ENCODE data around the gene ZNF70. TPM values are rescaled to one million over a fixed set of nuclear protein-coding genes. Genes with fewer than 3 reads are reported as not detected.

ZNF70 gene
- polyA plus RNA-seq (2013): 5.6 TPM

DNA sequence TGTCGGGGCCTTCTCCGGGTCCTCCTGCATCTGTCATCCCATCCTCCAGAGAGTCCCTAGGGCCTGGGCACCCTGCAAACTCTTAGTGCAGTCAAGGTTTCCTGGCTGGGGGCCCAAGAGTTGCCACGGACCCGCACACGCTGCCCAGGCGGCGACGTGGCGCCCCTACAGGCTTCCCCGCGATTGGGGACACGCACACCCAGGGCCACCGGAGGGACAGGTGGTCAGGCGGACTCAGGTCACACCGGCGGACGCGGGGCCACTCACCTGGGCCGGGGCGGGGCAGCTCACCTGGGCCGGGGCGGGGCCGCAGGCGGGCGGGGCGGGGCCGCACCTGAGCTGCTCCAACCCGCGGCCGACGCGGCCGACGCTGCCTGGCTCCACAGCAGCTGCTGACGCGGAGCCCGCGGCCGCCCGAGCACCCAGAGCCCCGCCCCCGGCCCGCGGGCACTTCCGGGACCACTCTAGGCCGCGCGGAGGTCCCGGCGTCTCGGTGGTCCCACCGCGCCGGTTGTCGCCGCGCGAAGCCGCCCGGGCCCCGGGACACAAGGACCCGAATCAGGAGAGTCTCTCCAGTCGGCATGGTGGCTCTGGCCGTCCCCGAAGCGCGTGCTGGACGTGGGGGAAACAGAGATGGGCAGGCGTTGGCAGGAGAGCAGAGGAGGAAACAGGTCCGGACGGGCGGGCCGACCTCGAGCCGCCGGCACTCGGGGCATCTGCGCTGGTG lies at the start of gene ZNF70:
ZNF70 (minus strand) TSS at position 399 of the 727 bp plus-strand sequence. CDS start 5,972 bp downstream, outside the sequence.
- Histone ChIP-seq H3K9me3 (ENCODE audit: control extremely low read depth in 1 of 5, control insufficient read depth in 4 of 5, insufficient read depth in 2 of 5, low read depth in 1 of 5, low read length in 4 of 5) (no peaks in the 10 kb centered on the region), H3K27ac (ENCODE audit: insufficient read depth in 1 of 2, low read depth in 1 of 2, low read length in 2 of 2, poor library complexity in 1 of 2, severe bottlenecking in 2 of 2) (peak within 1 kb of the TSS in 1 of 2 experiments; percentile 86), H3K4me3 (ENCODE audit: control insufficient read depth in 1 of 7, extremely low read depth in 1 of 7, insufficient read depth in 4 of 7, low read depth in 2 of 7, low read length in 6 of 7) (peak within 1 kb of the TSS; percentile 54 to 91 (median 81)), H3K36me3 (ENCODE audit: control insufficient read depth in 4 of 4, insufficient read depth in 4 of 4, low read length in 3 of 4) (no peaks in the 10 kb centered on the region), H3K4me1 (ENCODE audit: control extremely low read depth in 1 of 4, control insufficient read depth in 4 of 4, insufficient read depth in 4 of 4, low read length in 3 of 4) (peaks cover 3 to 48% (median 46%) of the 10 kb centered on the region in 4 experiments), H3K27me3 (replicated peaks in 2 of 5; ENCODE audit: control insufficient read depth in 4 of 5, insufficient read depth in 5 of 5, low read length in 4 of 5) (no peaks in the 10 kb centered on the region)
- ChIA-PET CTCF (interaction anchor here (1.2 to 1.6 kb wide), 3 partner anchors 24 to 42 kb away, joined by 3 read pairs; partner anchors contain the start of gene SMARCB1), POLR2A (interaction anchor here (0.6 to 0.9 kb wide), 2 partner anchors 32 to 34 kb away, joined by 4 read pairs; no protein-coding TSS in a partner anchor)
- 0% methylated on average over 57 of the region's 78 CpGs for WGBS (ENCODE audit: insufficient coverage)
- DNase-seq: peak; percentile 88 to 92 (median 92)

DNA sequence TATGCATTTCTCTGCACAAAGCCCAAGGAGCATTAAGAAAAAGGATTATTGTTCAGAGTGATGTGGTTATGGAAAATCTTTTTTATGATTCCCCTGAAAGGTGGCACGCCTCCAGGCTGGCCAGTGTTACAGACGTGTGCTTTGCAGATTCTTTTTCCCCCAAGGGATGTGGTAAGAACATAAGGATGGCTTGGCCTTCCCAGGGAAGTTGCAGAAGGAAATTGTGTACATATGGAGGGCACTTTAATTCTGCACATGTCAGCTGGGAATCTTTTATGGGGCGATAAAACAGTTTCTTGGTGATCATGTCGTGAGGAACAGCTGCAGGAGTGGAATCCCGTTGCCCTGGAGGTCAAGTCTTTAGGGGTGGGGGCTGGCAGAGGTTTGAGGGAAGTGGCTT lies 45.5 kb upstream of the ZNF70 start:
- ChIA-PET CTCF (interaction anchor here (0.9 to 1.6 kb wide), 2 partner anchors 25 to 48 kb away, joined by 4 to 5 read pairs; no protein-coding TSS in a partner anchor), POLR2A (interaction anchor here (0.6 kb wide), 1 partner anchor 55 kb away, joined by 3 read pairs; no protein-coding TSS in a partner anchor)
- Histone ChIP-seq H3K9me3 (ENCODE audit: control extremely low read depth in 1 of 5, control insufficient read depth in 4 of 5, insufficient read depth in 2 of 5, low read depth in 1 of 5, low read length in 4 of 5) (no peaks in the 10 kb centered on the region), H3K36me3 (ENCODE audit: control insufficient read depth in 4 of 4, insufficient read depth in 4 of 4, low read length in 3 of 4) (peaks cover 16 to 83% (median 61%) of the 10 kb centered on the region in 4 experiments), H3K4me3 (ENCODE audit: control insufficient read depth in 1 of 7, extremely low read depth in 1 of 7, insufficient read depth in 4 of 7, low read depth in 2 of 7, low read length in 6 of 7) (no peak overlapping the region), H3K27ac (ENCODE audit: insufficient read depth in 1 of 2, low read depth in 1 of 2, low read length in 2 of 2, poor library complexity in 1 of 2, severe bottlenecking in 2 of 2) (no peak overlapping the region), H3K27me3 (replicated peaks in 2 of 5; ENCODE audit: control insufficient read depth in 4 of 5, insufficient read depth in 5 of 5, low read length in 4 of 5) (no peaks in the 10 kb centered on the region), H3K4me1 (ENCODE audit: control extremely low read depth in 1 of 4, control insufficient read depth in 4 of 4, insufficient read depth in 4 of 4, low read length in 3 of 4) (no peaks in the 10 kb centered on the region)
- WGBS (ENCODE audit: insufficient coverage): 88% methylated on average over 5 of the region's 5 CpGs
- no peak for DNase-seq

DNA sequence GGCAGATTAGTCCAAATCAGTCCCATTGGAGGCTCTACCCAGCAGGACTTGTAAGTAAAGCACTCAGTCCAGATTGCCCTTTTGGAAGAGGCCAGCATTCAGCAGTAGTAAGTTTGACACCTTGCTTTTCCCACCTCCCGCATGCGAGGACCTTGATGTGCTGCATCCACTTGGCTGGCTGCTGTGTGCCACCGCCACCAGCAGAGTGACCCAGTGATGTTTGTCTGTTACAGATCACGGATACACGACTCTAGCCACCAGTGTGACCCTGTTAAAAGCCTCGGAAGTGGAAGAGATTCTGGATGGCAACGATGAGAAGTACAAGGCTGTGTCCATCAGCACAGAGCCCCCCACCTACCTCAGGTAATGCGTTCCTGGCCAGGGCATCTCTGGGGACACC lies 42.4 kb upstream of the ZNF70 start:
- Histone ChIP-seq H3K27ac (ENCODE audit: insufficient read depth in 1 of 2, low read depth in 1 of 2, low read length in 2 of 2, poor library complexity in 1 of 2, severe bottlenecking in 2 of 2) (no peak overlapping the region), H3K36me3 (ENCODE audit: control insufficient read depth in 4 of 4, insufficient read depth in 4 of 4, low read length in 3 of 4) (peaks cover 11 to 66% (median 49%) of the 10 kb centered on the region in 4 experiments), H3K9me3 (ENCODE audit: control extremely low read depth in 1 of 5, control insufficient read depth in 4 of 5, insufficient read depth in 2 of 5, low read depth in 1 of 5, low read length in 4 of 5) (no peaks in the 10 kb centered on the region), H3K4me1 (ENCODE audit: control extremely low read depth in 1 of 4, control insufficient read depth in 4 of 4, insufficient read depth in 4 of 4, low read length in 3 of 4) (peaks cover 0 to 3% (median 2%) of the 10 kb centered on the region in 4 experiments), H3K4me3 (ENCODE audit: control insufficient read depth in 1 of 7, extremely low read depth in 1 of 7, insufficient read depth in 4 of 7, low read depth in 2 of 7, low read length in 6 of 7) (no peak overlapping the region), H3K27me3 (replicated peaks in 2 of 5; ENCODE audit: control insufficient read depth in 4 of 5, insufficient read depth in 5 of 5, low read length in 4 of 5) (no peaks in the 10 kb centered on the region)
- 93% methylated on average over 6 of the region's 8 CpGs for WGBS (ENCODE audit: insufficient coverage)
- no peak for DNase-seq
- ChIA-PET POLR2A (no interaction called here), CTCF (interaction anchor here (0.7 kb wide), 1 partner anchor 43 kb away, joined by 3 read pairs; the partner anchor contains the start of gene ZNF70)

DNA sequence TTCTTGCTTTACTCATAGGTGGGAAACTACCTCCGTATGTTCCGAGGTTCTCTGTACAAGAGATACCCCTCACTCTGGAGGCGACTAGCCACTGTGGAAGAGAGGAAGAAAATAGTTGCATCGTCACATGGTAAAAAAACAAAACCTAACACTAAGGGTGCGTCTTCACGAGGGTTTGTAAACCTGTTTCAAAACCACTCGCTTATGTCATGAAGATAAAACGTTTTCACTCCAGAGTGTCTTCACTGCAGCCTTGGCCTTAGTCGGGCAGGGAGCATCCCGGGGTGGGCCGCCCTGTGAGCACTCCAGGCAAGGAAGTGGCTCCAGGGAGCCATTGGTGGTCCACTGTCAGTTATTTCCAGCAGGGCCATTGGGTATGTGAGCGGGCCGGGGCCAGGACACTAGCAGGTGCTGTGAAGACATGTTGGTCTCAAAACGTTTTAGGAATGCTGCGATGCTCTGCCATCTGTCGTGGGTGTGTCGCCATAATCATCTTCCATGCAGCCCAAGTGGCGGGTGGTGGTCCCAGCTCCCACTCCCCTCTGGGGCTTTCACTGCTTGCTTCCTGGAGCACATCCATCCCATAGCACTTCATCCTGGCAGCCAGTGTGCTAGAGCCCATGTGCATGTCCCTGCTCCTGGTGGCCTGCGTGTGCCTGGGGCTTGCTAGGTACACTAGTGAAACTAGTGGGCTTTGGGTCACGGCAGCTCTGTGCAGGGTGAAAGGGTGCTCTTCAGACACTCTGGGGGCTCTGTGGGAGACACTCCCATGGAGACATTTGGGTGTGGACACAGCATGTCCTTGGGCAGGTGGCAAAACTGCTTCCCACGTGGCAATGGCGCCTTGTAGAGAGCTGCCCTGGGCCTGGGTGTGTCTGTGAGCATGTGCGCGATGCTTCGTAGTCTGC lies 41.1 kb upstream of the ZNF70 start:
- Histone ChIP-seq H3K4me3 (ENCODE audit: control insufficient read depth in 1 of 7, extremely low read depth in 1 of 7, insufficient read depth in 4 of 7, low read depth in 2 of 7, low read length in 6 of 7) (no peak overlapping the region), H3K27me3 (replicated peaks in 2 of 5; ENCODE audit: control insufficient read depth in 4 of 5, insufficient read depth in 5 of 5, low read length in 4 of 5) (no peaks in the 10 kb centered on the region), H3K9me3 (ENCODE audit: control extremely low read depth in 1 of 5, control insufficient read depth in 4 of 5, insufficient read depth in 2 of 5, low read depth in 1 of 5, low read length in 4 of 5) (no peaks in the 10 kb centered on the region), H3K27ac (ENCODE audit: insufficient read depth in 1 of 2, low read depth in 1 of 2, low read length in 2 of 2, poor library complexity in 1 of 2, severe bottlenecking in 2 of 2) (no peak overlapping the region), H3K4me1 (ENCODE audit: control extremely low read depth in 1 of 4, control insufficient read depth in 4 of 4, insufficient read depth in 4 of 4, low read length in 3 of 4) (peaks cover 8 to 13% (median 11%) of the 10 kb centered on the region in 4 experiments), H3K36me3 (ENCODE audit: control insufficient read depth in 4 of 4, insufficient read depth in 4 of 4, low read length in 3 of 4) (peaks cover 11 to 58% (median 44%) of the 10 kb centered on the region in 4 experiments)
- ChIA-PET POLR2A (no interaction called here), CTCF (no interaction called here)
- DNase-seq: no peak
- WGBS (ENCODE audit: insufficient coverage): 98% methylated on average over 25 of the region's 25 CpGs

DNA sequence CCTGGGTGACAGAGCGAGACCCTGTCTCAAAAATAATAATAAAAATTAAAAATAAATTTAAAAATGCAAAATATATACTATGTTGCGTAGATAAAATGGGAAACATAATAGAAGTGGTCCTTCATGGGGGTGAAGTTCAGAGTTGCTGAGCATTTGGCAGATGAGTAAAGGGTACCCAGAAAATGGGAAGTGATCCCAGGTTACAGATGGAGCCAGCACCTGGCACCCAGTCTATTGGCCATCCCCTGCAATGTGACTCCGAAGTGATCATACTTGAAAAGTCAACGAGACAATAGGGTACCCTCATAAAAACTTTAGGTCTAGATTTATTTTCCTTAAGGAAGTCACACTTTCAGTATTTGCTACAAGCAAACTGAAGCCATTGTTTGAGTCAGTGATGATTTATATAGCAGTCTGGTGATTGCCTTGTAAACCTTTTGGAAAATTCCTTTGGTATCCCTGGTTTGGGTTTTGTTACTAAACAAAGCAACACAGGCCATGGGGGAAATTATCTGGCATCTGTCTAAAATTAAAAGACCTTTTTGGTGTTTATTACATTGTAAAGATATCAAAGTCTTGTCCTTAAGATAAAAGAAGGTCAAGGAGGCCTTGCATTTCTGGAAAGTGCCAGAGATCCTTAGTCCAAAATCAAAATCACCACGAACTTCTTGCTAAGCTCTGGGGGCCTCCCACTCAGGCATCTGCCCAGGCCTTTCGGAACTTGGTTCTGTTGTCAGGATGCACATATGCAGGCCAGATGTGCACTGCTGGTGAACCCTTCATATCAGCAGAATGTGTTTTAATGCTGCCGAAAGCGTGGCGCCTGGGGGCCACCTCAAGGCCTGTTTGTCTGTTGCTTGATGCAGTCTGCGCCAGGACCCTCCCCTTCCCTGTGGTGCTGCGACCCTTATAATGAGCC lies 40.2 kb upstream of the ZNF70 start:
- Histone ChIP-seq H3K27ac (ENCODE audit: insufficient read depth in 1 of 2, low read depth in 1 of 2, low read length in 2 of 2, poor library complexity in 1 of 2, severe bottlenecking in 2 of 2) (no peak overlapping the region), H3K4me1 (ENCODE audit: control extremely low read depth in 1 of 4, control insufficient read depth in 4 of 4, insufficient read depth in 4 of 4, low read length in 3 of 4) (peaks cover 8 to 19% (median 17%) of the 10 kb centered on the region in 4 experiments), H3K27me3 (replicated peaks in 2 of 5; ENCODE audit: control insufficient read depth in 4 of 5, insufficient read depth in 5 of 5, low read length in 4 of 5) (no peaks in the 10 kb centered on the region), H3K4me3 (ENCODE audit: control insufficient read depth in 1 of 7, extremely low read depth in 1 of 7, insufficient read depth in 4 of 7, low read depth in 2 of 7, low read length in 6 of 7) (no peak overlapping the region), H3K9me3 (ENCODE audit: control extremely low read depth in 1 of 5, control insufficient read depth in 4 of 5, insufficient read depth in 2 of 5, low read depth in 1 of 5, low read length in 4 of 5) (no peaks in the 10 kb centered on the region), H3K36me3 (ENCODE audit: control insufficient read depth in 4 of 4, insufficient read depth in 4 of 4, low read length in 3 of 4) (peaks cover 5 to 53% (median 38%) of the 10 kb centered on the region in 4 experiments)
- DNase-seq: no peak
- POLR2A ChIA-PET: no interaction called here
- CTCF ChIA-PET: no interaction called here
- 92% methylated on average over 8 of the region's 11 CpGs for WGBS (ENCODE audit: insufficient coverage)

DNA sequence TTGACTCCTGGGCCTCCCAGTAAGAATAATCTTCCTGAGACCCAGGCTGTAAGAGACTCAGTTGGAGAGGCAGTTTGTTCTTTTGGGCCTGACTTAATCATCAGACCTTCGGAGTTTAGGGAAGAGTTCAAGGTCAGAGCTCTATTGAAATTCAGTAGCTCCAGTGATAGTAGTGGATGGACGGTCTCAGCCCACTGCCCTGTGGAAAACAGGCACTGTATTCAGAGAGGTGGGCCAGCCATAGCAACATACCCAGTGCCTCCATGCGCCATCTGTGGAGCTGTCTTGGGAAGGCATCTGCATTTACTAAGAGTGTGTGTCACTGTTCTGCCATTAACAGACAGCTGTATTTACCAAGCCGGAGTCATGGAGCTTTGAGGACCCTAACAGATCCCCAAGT lies 38.7 kb upstream of the ZNF70 start:
- 92% methylated on average over 4 of the region's 4 CpGs for WGBS (ENCODE audit: insufficient coverage)
- H3K4me3 ChIP-seq (ENCODE audit: control insufficient read depth in 1 of 7, extremely low read depth in 1 of 7, insufficient read depth in 4 of 7, low read depth in 2 of 7, low read length in 6 of 7): no peak overlapping the region
- CTCF ChIA-PET: interaction anchor here (0.6 to 2.4 kb wide), 10 partner anchors 9 to 60 kb away, joined by 3 to 14 read pairs (median 3); partner anchors contain the start of gene CHCHD10

More for the DNA sequence above, 38.7 kb upstream of the ZNF70 start:
- Histone ChIP-seq H3K4me1 (ENCODE audit: control extremely low read depth in 1 of 4, control insufficient read depth in 4 of 4, insufficient read depth in 4 of 4, low read length in 3 of 4) (peaks cover 8 to 25% (median 20%) of the 10 kb centered on the region in 4 experiments), H3K27me3 (replicated peaks in 2 of 5; ENCODE audit: control insufficient read depth in 4 of 5, insufficient read depth in 5 of 5, low read length in 4 of 5) (no peaks in the 10 kb centered on the region), H3K36me3 (ENCODE audit: control insufficient read depth in 4 of 4, insufficient read depth in 4 of 4, low read length in 3 of 4) (peaks cover 5 to 43% (median 28%) of the 10 kb centered on the region in 4 experiments), H3K9me3 (ENCODE audit: control extremely low read depth in 1 of 5, control insufficient read depth in 4 of 5, insufficient read depth in 2 of 5, low read depth in 1 of 5, low read length in 4 of 5) (no peaks in the 10 kb centered on the region), H3K27ac (ENCODE audit: insufficient read depth in 1 of 2, low read depth in 1 of 2, low read length in 2 of 2, poor library complexity in 1 of 2, severe bottlenecking in 2 of 2) (no peak overlapping the region)
- DNase-seq: no peak
- POLR2A ChIA-PET: no interaction called here
